Neuronal stem cell (in vitro differentiated cells): ENCODE data around the gene CACNG6.
A peak's percentile ranks its signal among the peaks of the same experiment; 100 is the strongest.

ENCODE experiments used
- DNase-seq: peaks from one replicate; pipeline ENCODE4 v3.0.0-alpha.2; 2013; ENCODE audit warnings: low spot score
- H2AFZ ChIP-seq: one replicate; pipeline ENCODE4 v1.6.1; 2013; ENCODE audit warnings: mild to moderate bottlenecking, low read length, inconsistent platforms
- H2AK5ac ChIP-seq: 2 replicates; pipeline ENCODE4 v1.6.1; 2013; ENCODE audit warnings: low read depth, mild to moderate bottlenecking, inconsistent platforms, low read length, moderate library complexity, mixed read lengths
- H2BK120ac ChIP-seq: 2 replicates; pipeline ENCODE4 v1.6.1; 2013; ENCODE audit warnings: low read depth, mild to moderate bottlenecking, inconsistent platforms, low read length, moderate library complexity, mixed read lengths
- H2BK12ac ChIP-seq: one replicate; pipeline ENCODE4 v1.6.1; 2013; ENCODE audit warnings: low read length, inconsistent platforms
- H2BK15ac ChIP-seq: 2 replicates; pipeline ENCODE4 v1.6.1; 2013; ENCODE audit warnings: mild to moderate bottlenecking, low read length, inconsistent platforms, mixed read lengths
- H2BK5ac ChIP-seq: one replicate; pipeline ENCODE4 v1.6.1; 2013; ENCODE audit warnings: inconsistent platforms, mild to moderate bottlenecking, low read length, moderate library complexity
- H3K14ac ChIP-seq: one replicate; pipeline ENCODE4 v1.6.1; 2013; ENCODE audit warnings: low read length, inconsistent platforms
- H3K18ac ChIP-seq: 2 replicates; pipeline ENCODE4 v1.6.1; 2013; ENCODE audit warnings: low read length, inconsistent platforms
- H3K23ac ChIP-seq: 2 replicates; pipeline ENCODE4 v1.6.1; 2013; ENCODE audit warnings: low read depth, mild to moderate bottlenecking, mixed read lengths, low read length, inconsistent platforms; ENCODE audit not compliant: poor library complexity
- H3K27ac ChIP-seq: replicated peaks from 3 replicates; pipeline ENCODE4 v1.5.1; 2013; ENCODE audit warnings: low read length, inconsistent platforms
- H3K27me3 ChIP-seq, 3 experiments: 2 replicates each; pipeline ENCODE4 v1.6.1; 2013; ENCODE audit warnings: low read length in 3 of 3, mild to moderate bottlenecking in 2 of 3, inconsistent platforms in 1 of 3, low read depth in 1 of 3, mixed read lengths in 1 of 3, moderate library complexity in 1 of 3; ENCODE audit not compliant: control insufficient read depth in 3 of 3, insufficient read depth in 3 of 3
- H3K36me3 ChIP-seq, 2 donors: replicated peaks in 1 of 2; 2 replicates each; pipeline ENCODE4 v1.6.1; 2013; ENCODE audit warnings: low read length in 2 of 2; ENCODE audit not compliant: control insufficient read depth in 2 of 2, insufficient read depth in 2 of 2
- H3K4ac ChIP-seq: 2 replicates; pipeline ENCODE4 v1.6.1; 2013; ENCODE audit warnings: inconsistent platforms, mild to moderate bottlenecking, low read length, moderate library complexity
- H3K4me1 ChIP-seq, 2 donors: 1 replicate in 1 of 2; 2 replicates in 1 of 2; pipeline ENCODE4 v1.6.1; 2013; ENCODE audit warnings: low read length in 2 of 2, low read depth in 1 of 2; ENCODE audit not compliant: control insufficient read depth in 2 of 2, insufficient read depth in 1 of 2
- H3K4me2 ChIP-seq: one replicate; pipeline ENCODE4 v1.6.1; 2013; ENCODE audit warnings: mild to moderate bottlenecking, low read length, inconsistent platforms; ENCODE audit not compliant: insufficient read depth, poor library complexity, severe bottlenecking
- H3K4me3 ChIP-seq, 2 donors: 2 replicates each; pipeline ENCODE4 v1.5.1; 2013; ENCODE audit warnings: low read length in 2 of 2, mild to moderate bottlenecking in 2 of 2, inconsistent platforms in 1 of 2, moderate library complexity in 1 of 2
- H3K79me1 ChIP-seq: one replicate; pipeline ENCODE4 v1.6.1; 2013; ENCODE audit warnings: low read depth, mild to moderate bottlenecking, inconsistent platforms, low read length, moderate library complexity
- H3K9ac ChIP-seq: one replicate; pipeline ENCODE4 v1.6.1; 2013; ENCODE audit warnings: mild to moderate bottlenecking, low read depth, low read length, inconsistent platforms; ENCODE audit not compliant: poor library complexity
- H3K9me3 ChIP-seq, 2 donors: replicated peaks in 1 of 2; 2 replicates each; pipeline versions ENCODE3 to v1.6.1; 2013; ENCODE audit warnings: low read length in 2 of 2, mild to moderate bottlenecking in 2 of 2, inconsistent platforms in 1 of 2, low read depth in 1 of 2, mixed read lengths in 1 of 2, moderate library complexity in 1 of 2; ENCODE audit not compliant: control insufficient read depth in 2 of 2, insufficient read depth in 1 of 2
- H4K8ac ChIP-seq: one replicate; pipeline ENCODE4 v1.6.1; 2013; ENCODE audit warnings: low read depth, mild to moderate bottlenecking, inconsistent platforms, low read length, moderate library complexity
- H4K91ac ChIP-seq: one replicate; pipeline ENCODE4 v1.6.1; 2013; ENCODE audit warnings: low read length, low read depth, mild to moderate bottlenecking, inconsistent platforms; ENCODE audit not compliant: poor library complexity
- WGBS, 2 donors: extraction: QIAGEN DNeasy Blood & Tissue Kit; methylation state at CpG; one replicate each; pipeline ENCODE4 v1.1.7; 2013; ENCODE audit warnings: missing lambda C conversion rate in 2 of 2, mixed read lengths in 1 of 2; ENCODE audit not compliant: insufficient read length in 2 of 2, insufficient replicate concordance in 1 of 2; ENCODE audit errors: extremely low coverage in 2 of 2; 5-methylcytosine and 5-hydroxymethylcytosine counted together

Gene CACNG6

GRCh38 chr19:54010474-54010873 is 19.0 kb downstream of the CACNG6 start:
- Histone ChIP-seq H3K27ac (no peak overlapping the region), H3K9me3 (no peaks in the 10 kb centered on the region), H3K23ac (no peak overlapping the region), H2BK120ac (no peak overlapping the region), H2AFZ (no peak overlapping the region), H3K36me3 (no peaks in the 10 kb centered on the region), H3K4me2 (no peak overlapping the region), H2BK12ac (no peak overlapping the region), H4K91ac (no peak overlapping the region), H3K4me3 (no peak overlapping the region), H3K18ac (no peak overlapping the region), H3K9ac (no peak overlapping the region), H3K4ac (no peak overlapping the region), H3K4me1 (peaks cover 4% of the 10 kb centered on the region in 2 donors), H2AK5ac (no peak overlapping the region), H3K79me1 (no peaks in the 10 kb centered on the region), H2BK5ac (no peak overlapping the region), H4K8ac (no peak overlapping the region), H3K14ac (no peak overlapping the region), H3K27me3 (no peaks in the 10 kb centered on the region), H2BK15ac (no peak overlapping the region)
- WGBS, 2 donors: no CpG with 5 or more reads among the region's 6 CpGs
- no peak for DNase-seq

- Histone ChIP-seq H3K4me3 (no peak overlapping the region), H3K23ac (peak overlapping the region; percentile 73), H2AK5ac (peak overlapping the region; percentile 88), H3K27me3 (no peaks in the 10 kb centered on the region), H4K8ac (no peak overlapping the region), H2BK120ac (peak overlapping the region; percentile 87), H3K9ac (peak overlapping the region; percentile 60), H3K9me3 (peaks cover 0 to 6% of the 10 kb centered on the region in 2 donors), H3K18ac (peak overlapping the region; percentile 92), H3K4ac (no peak overlapping the region), H2AFZ (peak overlapping the region; percentile 53), H2BK15ac (peak overlapping the region; percentile 85), H4K91ac (no peak overlapping the region), H3K4me2 (no peak overlapping the region), H3K79me1 (no peaks in the 10 kb centered on the region), H3K14ac (peak overlapping the region; percentile 94), H3K36me3 (no peaks in the 10 kb centered on the region), H2BK12ac (peak overlapping the region; percentile 73), H2BK5ac (no peak overlapping the region), H3K27ac (no peak overlapping the region), H3K4me1 (peaks cover 4% of the 10 kb centered on the region in 2 donors)
- no peak for DNase-seq
- no CpG with 5 or more reads among the region's 36 CpGs for WGBS, 2 donors
These were observed 20.2 kb downstream of the CACNG6 start for GRCh38 chr19:54011507-54012211.

DNA sequence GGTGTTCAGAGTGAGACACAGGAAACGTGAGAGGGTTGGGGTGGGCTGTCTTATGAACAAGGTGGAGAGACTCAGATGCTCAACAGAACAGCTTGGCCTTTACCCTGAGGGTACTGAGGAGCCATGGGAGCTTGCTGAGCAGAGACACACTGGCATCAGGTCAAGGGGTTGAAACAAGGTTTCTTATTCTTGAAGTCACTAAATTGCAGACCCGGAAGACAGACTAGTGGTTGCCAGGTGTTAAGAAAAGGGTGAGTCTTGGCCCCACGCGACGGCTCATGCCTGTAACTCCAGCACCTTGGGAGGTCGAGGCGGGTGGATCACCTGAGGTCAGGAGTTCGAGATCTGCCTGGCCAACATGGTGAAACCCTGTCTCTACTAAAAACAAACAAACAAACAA is 22.4 kb downstream of the CACNG6 start:
- Histone ChIP-seq H2AK5ac (no peak overlapping the region), H2BK12ac (no peak overlapping the region), H3K9me3 (peaks cover 2 to 6% of the 10 kb centered on the region in 2 donors), H3K9ac (no peak overlapping the region), H3K27ac (no peak overlapping the region), H3K18ac (no peak overlapping the region), H2BK15ac (no peak overlapping the region), H3K79me1 (no peaks in the 10 kb centered on the region), H2AFZ (no peak overlapping the region), H3K4me1 (peaks cover 4% of the 10 kb centered on the region in 2 donors), H3K4me2 (no peak overlapping the region), H4K8ac (no peak overlapping the region), H3K4ac (no peak overlapping the region), H3K23ac (no peak overlapping the region), H3K27me3 (no peaks in the 10 kb centered on the region), H3K4me3 (no peak overlapping the region), H2BK120ac (no peak overlapping the region), H2BK5ac (no peak overlapping the region), H4K91ac (no peak overlapping the region), H3K14ac (no peak overlapping the region), H3K36me3 (no peaks in the 10 kb centered on the region)
- DNase-seq: no peak
- no CpG with 5 or more reads among the region's 8 CpGs for WGBS, 2 donors

- peak overlapping the region; percentile 34 for H2AFZ ChIP-seq
- no peak overlapping the region for H2BK12ac ChIP-seq
- H3K36me3 ChIP-seq: no peaks in the 10 kb centered on the region
- no peak overlapping the region for H3K27ac ChIP-seq
- no CpG with 5 or more reads among the region's 19 CpGs for WGBS, 2 donors
- no peak overlapping the region for H3K14ac ChIP-seq
- H3K18ac ChIP-seq: peak overlapping the region; percentile 71
- no peak for DNase-seq
- H4K8ac ChIP-seq: no peak overlapping the region
- H3K79me1 ChIP-seq: no peaks in the 10 kb centered on the region
- no peak overlapping the region for H2BK5ac ChIP-seq
- H3K4me1 ChIP-seq: peaks cover 4 to 6% of the 10 kb centered on the region in 2 donors
- no peak overlapping the region for H3K4ac ChIP-seq
- H2BK15ac ChIP-seq: peak overlapping the region; percentile 59
- H2AK5ac ChIP-seq: peak overlapping the region; percentile 74
- peaks cover 2 to 6% of the 10 kb centered on the region in 2 donors for H3K9me3 ChIP-seq
- H3K9ac ChIP-seq: no peak overlapping the region
- no peak overlapping the region for H3K4me3 ChIP-seq
- H3K4me2 ChIP-seq: no peak overlapping the region
- no peak overlapping the region for H3K23ac ChIP-seq
- H4K91ac ChIP-seq: no peak overlapping the region
- no peaks in the 10 kb centered on the region for H3K27me3 ChIP-seq
- H2BK120ac ChIP-seq: no peak overlapping the region
These were observed 23.6 kb downstream of the CACNG6 start for GRCh38 chr19:54014920-54015560.
